ENCODE measurements around the gene PPHLN1. TPM values are rescaled to one million over a fixed set of nuclear protein-coding genes. Genes with fewer than 3 reads are reported as not detected.

The PPHLN1 gene
- total RNA-seq, 1 experiment from 2014 or later, result 87.6 TPM

DNA sequence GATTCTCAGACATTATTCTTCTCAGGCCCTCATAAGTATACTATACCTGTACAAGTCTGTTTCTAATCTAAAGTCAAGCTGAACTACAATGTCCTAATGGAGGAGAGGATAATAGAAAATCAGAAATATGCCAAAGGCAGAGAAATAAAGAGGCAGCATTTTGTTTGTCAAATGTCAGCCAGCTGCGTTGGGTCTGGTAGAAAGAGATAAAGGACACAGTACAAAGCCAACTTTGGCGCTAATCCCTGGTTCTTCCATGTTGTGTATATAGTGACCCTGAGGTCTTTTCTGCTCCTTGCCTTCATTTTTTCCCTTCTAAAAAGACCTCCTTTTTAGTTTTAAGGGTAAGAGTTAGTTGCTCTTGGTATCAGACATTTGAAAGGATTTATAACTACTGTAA is 160.4 kb downstream of the PPHLN1 start:
- TF ChIP-seq, protein P1, sequence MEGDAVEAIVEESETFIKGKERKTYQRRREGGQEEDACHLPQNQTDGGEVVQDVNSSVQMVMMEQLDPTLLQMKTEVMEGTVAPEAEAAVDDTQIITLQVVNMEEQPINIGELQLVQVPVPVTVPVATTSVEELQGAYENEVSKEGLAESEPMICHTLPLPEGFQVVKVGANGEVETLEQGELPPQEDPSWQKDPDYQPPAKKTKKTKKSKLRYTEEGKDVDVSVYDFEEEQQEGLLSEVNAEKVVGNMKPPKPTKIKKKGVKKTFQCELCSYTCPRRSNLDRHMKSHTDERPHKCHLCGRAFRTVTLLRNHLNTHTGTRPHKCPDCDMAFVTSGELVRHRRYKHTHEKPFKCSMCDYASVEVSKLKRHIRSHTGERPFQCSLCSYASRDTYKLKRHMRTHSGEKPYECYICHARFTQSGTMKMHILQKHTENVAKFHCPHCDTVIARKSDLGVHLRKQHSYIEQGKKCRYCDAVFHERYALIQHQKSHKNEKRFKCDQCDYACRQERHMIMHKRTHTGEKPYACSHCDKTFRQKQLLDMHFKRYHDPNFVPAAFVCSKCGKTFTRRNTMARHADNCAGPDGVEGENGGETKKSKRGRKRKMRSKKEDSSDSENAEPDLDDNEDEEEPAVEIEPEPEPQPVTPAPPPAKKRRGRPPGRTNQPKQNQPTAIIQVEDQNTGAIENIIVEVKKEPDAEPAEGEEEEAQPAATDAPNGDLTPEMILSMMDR (IDR thresholded peaks at IDR 0.05; ENCODE audit: insufficient read depth in 1 of 2, low read depth in 1 of 2, low read length in 1 of 2, severe bottlenecking in 1 of 2, unreplicated experiment in 1 of 2), result no peak
- intact Hi-C loops (cut with micrococcal nuclease; ENCODE audit: unreplicated experiment), result no loop called here
- ChIA-PET POLR2A (no interaction called here), CTCF (no interaction called here)
- Mint-ChIP-seq H3K4me3 (ENCODE audit: unreplicated experiment) (no peak overlapping the region), H3K9me3 (ENCODE audit: unreplicated experiment) (no peaks in the 10 kb centered on the region), H3K36me3 (ENCODE audit: insufficient read depth, unreplicated experiment) (peaks cover 9% of the 10 kb centered on the region), H3K27me3 (ENCODE audit: insufficient read depth, unreplicated experiment) (no peaks in the 10 kb centered on the region), H3K27ac (ENCODE audit: unreplicated experiment) (no peak overlapping the region), H3K4me1 (ENCODE audit: low read depth, unreplicated experiment) (no peaks in the 10 kb centered on the region)
- no peak for DNase-seq
- Histone ChIP-seq H3K36me3 (ENCODE audit: control insufficient read depth, insufficient read depth, low read length) (no peaks in the 10 kb centered on the region), H3K4me1 (peaks cover 6% of the 10 kb centered on the region; the same call in 1 of the 2 replicates), H3K9me3 (no peaks in the 10 kb centered on the region), H3K27me3 (replicated peaks; ENCODE audit: control insufficient read depth, insufficient read depth, low read length) (no peaks in the 10 kb centered on the region), H3K4me3 (ENCODE audit: low read depth, low read length) (no peak overlapping the region)
- BruUV-seq (replicated peaks), result no TSS peak

DNA sequence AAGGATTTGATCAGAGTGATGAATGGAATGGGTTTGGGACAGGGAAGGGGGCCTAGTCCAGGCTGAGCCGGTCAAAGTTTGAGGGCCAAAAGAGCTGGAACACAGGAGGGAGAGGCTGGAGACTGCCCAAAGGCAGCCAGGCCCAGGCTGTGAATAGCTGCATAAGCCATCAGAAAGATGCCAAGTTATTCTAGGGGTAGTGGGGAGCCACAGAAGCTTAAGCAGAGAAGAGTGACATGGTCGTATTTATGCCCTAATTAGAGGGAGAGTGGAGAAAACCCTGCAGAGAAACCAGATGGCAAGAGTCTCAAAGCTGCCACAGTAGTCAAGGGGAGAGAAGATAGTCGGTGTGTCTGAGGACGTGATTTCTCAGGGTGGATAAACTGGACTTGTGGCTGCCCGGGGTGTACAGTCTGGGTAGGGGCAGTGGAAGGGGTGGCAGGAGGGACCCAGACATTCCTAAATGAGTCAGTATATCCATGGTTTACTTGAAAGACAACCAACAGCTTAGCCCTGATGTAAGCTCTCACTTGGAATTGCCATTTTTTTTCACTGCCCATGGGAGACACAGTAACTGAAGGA is 164.4 kb downstream of the PPHLN1 start:
- DNase-seq, result no peak
- Mint-ChIP-seq H3K27ac (ENCODE audit: unreplicated experiment) (no peak overlapping the region), H3K4me1 (ENCODE audit: low read depth, unreplicated experiment) (no peaks in the 10 kb centered on the region), H3K4me3 (ENCODE audit: unreplicated experiment) (no peak overlapping the region), H3K9me3 (ENCODE audit: unreplicated experiment) (no peaks in the 10 kb centered on the region), H3K36me3 (ENCODE audit: insufficient read depth, unreplicated experiment) (no peaks in the 10 kb centered on the region), H3K27me3 (ENCODE audit: insufficient read depth, unreplicated experiment) (no peaks in the 10 kb centered on the region)
- intact Hi-C loops (cut with micrococcal nuclease; ENCODE audit: unreplicated experiment), result no loop called here
- ChIA-PET CTCF (interaction anchor here (2.2 kb wide), 1 partner anchor 8 kb away, joined by 5 read pairs; no protein-coding TSS in a partner anchor), POLR2A (no interaction called here)
- no TSS peak for BruUV-seq (replicated peaks)
- H3K36me3 ChIP-seq (ENCODE audit: control insufficient read depth, insufficient read depth, low read length), result no peaks in the 10 kb centered on the region
- no peaks in the 10 kb centered on the region for H3K4me1 ChIP-seq
- TF ChIP-seq, protein P1 (IDR thresholded peaks at IDR 0.05; ENCODE audit: insufficient read depth in 1 of 2, low read depth in 1 of 2, low read length in 1 of 2, severe bottlenecking in 1 of 2, unreplicated experiment in 1 of 2), result no peak
- no peaks in the 10 kb centered on the region for H3K27me3 ChIP-seq (replicated peaks; ENCODE audit: control insufficient read depth, insufficient read depth, low read length)
- H3K4me3 ChIP-seq (ENCODE audit: low read depth, low read length), result no peak overlapping the region
- no peaks in the 10 kb centered on the region for H3K9me3 ChIP-seq

Small RNA genes within 50 kb of the gene (microRNA-seq; reads per million reads assigned to microRNA genes)
- gene MIR7851, result 2.4 reads per million, percentile 12 among the genes with 10 or more reads in this experiment

Other genes starting within 250 kb of the PPHLN1 start
- gene GXYLT1, start 181.3 kb upstream of the PPHLN1 start, total RNA-seq (2022), result 25.7 and 28.1 TPM in 2 replicates
- gene YAF2, start 87.9 kb upstream of the PPHLN1 start, total RNA-seq (2022), result 29.2 and 33.2 TPM in 2 replicates
- gene ZCRB1, start 73 bp upstream of the PPHLN1 start, total RNA-seq (2022), result 46.6 and 52.1 TPM in 2 replicates